Astrocyte of the hippocampus (primary cell): ENCODE measurements around the gene GUCA2B.

Source experiments
- DNase-seq: peaks from one replicate; pipeline ENCODE4 v3.0.0; 2011; ENCODE audit warnings: low read depth, low spot score

Gene GUCA2B

GRCh38 chr1:42165511-42166210 is 12.5 kb downstream of the GUCA2B start:
- DNase-seq = peak; percentile 88

- no peak for DNase-seq
Observed at GRCh38 chr1:42167611-42168390, 14.6 kb downstream of the GUCA2B start.

DNA sequence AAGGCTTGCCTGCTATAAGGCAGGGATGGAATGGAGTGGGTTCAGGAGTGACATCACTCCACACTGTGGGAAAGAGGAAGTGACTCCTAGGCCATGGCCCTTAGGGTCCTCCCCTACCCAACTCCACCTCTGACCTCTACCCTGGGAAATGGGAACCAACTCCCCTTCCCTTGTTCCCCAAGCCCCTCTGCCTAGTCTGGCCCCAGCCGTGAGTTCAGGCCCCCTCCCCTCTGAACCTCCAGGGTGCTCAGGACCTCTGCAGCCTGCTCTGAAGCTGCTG is 15.1 kb downstream of the GUCA2B start:
- DNase-seq = no peak

- no peak for DNase-seq
Observed at GRCh38 chr1:42168763-42169162, 15.6 kb downstream of the GUCA2B start.

GRCh38 chr1:42170779-42171621 is 17.8 kb downstream of the GUCA2B start:
- no peak for DNase-seq

GRCh38 chr1:42171679-42172266 is 18.6 kb downstream of the GUCA2B start:
- DNase-seq = no peak

- DNase-seq = no peak
Observed at GRCh38 chr1:42172381-42173133, 19.3 kb downstream of the GUCA2B start.

DNA sequence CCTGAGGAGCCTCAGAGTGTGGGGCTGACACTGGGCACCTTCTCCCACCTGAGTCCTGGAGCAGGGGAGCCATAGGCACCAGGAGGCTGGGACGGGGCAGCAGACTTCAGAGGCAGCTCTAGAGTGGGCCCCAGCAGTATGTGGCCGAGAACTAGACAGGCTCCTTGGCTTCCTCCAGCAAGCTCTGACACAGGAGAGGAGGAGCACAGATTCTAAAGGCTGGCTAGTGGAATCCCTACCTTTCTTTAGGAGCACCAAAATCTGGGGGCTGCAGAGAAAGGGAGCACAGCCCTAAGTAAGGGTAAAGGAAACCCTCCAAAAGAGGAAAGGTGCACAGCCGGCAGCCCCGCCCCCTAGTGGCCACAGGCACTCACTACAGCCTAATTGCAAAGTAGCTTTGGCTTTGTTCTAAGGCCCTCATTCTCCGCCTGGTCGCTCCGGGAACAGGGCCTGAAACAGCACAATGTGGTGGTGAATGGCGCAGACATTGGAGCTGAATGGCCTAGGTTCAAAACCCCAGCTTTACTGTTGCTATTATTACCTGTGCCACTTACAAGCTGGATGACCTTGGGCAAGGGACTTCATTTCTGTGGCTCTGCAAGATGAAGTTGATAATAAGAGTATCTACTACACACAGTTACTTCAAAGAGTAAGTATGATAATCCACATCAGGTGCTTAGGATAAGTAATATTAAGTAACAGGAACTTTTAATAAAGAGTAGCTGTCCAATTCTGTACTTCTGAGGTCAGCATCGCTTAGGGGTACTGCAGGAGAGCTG is 20.1 kb downstream of the GUCA2B start:
- DNase-seq = peak; percentile 74

GRCh38 chr1:42173961-42174735 is 20.9 kb downstream of the GUCA2B start:
- DNase-seq = no peak

DNA sequence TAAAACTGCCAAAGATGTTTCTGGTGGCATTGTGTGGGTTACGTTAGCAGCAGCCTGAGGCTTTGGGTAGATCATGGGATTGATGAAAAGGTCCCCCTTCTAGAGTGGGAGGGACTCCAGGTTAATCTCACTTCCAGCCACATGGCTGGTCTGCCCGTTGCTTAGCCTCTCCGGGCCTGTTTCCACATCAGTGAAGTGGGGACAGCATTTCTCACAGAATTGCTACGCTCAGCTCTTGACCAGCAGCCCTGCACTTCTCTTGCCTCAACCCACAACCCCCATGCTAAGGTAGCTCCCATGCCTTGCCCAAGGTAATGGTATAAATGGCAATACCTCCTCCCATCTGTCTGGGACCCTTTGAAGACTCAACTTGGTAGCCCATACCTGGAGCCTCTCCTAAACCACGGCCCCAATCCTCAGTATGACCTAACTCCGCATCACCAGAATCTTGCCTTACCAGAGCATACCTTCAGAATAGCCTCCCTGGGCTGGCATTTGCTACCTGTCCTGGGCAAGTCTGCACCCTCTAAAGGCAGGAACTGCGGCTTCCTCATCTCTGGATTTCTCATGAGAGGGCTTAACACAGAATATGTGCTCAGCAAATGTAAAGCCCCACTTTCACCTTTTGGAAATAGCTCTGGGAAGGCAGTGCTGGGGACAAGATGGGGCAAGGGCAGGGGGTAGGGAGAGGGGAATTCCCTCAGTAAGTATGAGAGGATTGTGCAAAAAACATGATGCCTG is 22.3 kb downstream of the GUCA2B start:
- no peak for DNase-seq

DNA sequence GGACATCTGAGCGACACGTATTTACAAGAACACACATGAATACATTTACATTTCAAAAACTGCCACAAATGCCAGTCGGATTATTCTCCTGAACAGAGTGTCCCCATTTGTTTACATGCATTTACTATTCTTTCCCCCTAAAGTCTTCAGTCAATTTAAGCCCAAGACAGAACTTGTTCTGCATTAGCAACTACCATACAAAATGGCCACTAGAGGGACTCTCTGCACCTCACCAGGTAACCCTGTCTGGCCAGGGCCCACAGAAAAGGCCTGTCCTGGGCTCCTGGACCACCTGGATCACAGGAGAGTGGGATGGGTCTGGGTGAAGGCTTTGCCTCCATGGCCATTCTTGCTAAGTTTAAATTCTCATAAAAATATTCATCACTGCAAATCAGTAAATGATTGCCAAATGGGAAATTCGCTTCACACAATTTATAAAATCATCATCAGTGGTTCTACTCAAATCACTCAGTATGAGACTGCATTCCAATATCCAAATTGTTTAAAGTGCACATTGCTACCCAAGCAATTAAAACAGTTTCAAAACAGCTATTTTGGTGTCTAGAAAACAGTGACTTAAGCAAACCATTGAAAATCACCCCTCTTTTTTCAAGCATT is 23.8 kb downstream of the GUCA2B start:
- DNase-seq = peak; percentile 66

DNA sequence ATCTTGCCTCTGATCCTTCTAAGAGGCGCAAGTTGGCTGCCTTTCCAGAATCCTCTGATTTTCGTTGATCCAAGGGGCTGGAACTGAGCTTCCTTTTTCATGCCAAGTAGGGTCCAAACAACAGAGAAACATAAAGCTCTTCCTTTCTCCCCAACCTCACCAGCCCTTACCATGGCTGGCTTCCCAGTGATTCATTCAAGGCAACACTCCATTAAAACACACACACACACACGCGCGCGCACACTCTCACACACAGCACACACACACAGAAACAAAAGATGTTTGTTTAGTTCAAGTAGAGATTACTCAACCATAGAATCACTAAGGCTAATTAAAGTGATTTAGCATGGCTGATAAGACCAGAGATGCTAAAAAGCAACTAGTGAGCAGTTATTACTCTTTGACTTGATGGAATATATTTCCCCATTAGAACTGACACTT is 24.4 kb downstream of the GUCA2B start:
- peak; percentile 87 for DNase-seq

GRCh38 chr1:42178249-42178648 is 25.0 kb downstream of the GUCA2B start:
- DNase-seq = no peak

DNA sequence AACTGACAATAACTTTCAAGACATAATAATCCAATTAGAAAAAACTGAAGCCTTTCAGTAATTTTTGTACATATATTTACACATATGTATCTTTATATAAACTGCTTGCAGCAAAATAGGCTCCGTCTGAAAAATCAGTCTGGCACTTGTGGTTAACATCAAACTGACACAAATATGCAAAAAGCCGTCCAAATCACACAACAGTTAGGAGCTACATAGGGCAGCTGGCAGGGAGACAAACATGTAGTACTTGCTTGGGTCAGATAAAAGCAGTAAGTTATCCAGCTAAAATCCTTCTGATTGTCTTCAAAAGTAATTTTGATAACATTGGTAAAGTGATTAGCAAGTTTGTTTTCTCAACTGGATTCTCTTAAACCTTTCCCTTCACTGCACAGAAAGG is 26.1 kb downstream of the GUCA2B start:
- DNase-seq = peak; percentile 87

DNA sequence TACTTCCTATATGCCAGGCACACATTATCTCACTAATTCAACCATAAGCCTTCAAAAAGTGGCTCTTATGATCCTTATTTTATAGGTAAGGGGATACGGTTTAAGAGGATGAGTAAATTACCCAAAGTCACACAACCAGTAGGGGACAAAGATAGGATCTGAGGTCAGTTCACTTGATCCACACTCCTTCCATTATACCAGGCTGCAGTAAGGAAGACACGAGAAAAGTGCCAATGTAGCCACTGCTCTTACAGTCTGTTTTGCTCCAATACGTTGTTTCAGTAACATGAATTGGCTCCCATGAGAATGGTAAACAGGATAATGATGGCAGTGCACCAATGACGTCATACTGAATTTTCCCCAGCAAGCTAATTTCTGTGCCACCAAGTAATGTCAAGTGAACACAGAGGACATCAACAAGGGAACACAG is 26.7 kb downstream of the GUCA2B start:
- DNase-seq = no peak

DNA sequence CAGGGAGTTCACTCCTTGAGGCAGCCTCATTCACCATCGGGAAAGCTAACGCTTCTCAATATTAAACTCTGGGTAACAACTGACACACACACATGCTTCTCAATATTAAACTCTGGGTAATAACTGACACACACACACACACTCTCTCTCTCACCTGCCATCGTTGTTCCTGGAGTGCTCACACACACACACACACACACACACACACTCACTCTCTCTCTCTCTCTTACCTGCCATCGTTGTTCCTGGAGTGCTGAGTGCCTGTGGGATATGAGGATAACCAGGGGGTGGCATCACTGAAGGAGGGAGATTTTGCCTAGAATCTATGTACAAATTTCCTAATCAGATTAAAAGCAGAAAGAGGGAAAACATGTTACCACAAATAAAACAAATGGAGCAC is 28.5 kb downstream of the GUCA2B start:
- no peak for DNase-seq

GRCh38 chr1:42183210-42183956 is 30.2 kb downstream of the GUCA2B start:
- DNase-seq = no peak

DNA sequence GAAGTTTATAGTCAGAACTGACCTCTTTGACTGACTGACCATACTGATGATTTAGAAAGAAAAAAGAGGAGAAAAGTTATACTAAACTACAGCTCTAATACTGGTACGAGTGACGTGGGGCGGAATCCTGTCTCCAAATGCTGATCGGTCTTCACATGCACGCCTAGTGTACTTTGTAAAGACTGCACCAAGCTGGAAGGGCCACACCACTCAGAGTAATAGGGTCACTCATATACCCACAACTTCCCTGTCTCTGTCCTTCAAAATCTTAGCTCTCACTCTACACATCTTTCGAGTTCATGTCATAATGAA is 30.7 kb downstream of the GUCA2B start:
- DNase-seq = no peak
